EL (cell line): ENCODE results near the gene ATP5MK.
"Not testable (repeated sequence)": the region's sequence is repeated elsewhere in the genome, so short reads cannot be mapped to it uniquely, and the experiment has no call there.

Source experiments
- DNase-seq: peaks from one replicate; pipeline ENCODE4 v3.0.0-alpha.2; 2016

The ATP5MK gene, protein sequence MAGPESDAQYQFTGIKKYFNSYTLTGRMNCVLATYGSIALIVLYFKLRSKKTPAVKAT

DNA sequence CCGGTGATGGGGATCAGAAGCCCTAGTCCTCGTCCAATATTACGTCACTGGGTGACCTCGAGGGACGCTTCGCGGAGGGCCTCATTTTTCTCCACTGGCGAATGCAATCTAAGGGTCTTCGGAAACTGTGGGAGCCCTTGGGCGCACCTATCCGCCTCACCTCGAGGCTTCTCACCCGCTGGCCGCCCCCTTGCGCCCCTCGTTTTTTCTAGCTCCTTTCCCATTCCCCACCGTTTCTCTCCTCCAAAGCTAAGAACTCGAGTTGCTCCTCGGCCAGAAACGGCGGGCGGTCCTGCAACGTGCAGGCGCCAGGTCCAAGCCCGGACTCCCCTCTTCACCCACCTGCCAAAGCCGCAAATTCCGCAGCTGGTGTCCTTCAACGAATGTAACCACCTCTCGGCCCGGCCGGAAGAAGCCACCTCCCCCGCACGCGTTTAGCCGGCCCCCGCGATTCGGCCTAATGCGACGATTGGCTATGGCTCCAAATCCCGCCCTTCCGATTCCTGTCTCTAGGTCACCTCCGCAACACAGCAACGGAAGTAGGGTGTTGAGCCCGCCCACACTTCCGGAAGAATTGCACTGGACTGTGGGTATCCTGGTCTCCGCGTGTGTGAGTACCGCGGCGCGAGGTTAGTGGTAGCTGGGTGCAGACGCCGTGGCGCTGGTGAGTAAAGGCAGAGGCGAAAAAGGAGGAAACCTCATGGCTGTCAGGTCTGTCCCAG lies at the start of gene ATP5MK, which contains the start of gene PDCD11:
ATP5MK (minus strand) TSS at position 409 of the 722 bp plus-strand sequence. CDS start 4,018 bp downstream, outside the sequence.
PDCD11 (plus strand) TSS at position 560 of the 722 bp plus-strand sequence. CDS start 1,801 bp downstream, outside the sequence.
- peak; percentile 99 for DNase-seq

DNA sequence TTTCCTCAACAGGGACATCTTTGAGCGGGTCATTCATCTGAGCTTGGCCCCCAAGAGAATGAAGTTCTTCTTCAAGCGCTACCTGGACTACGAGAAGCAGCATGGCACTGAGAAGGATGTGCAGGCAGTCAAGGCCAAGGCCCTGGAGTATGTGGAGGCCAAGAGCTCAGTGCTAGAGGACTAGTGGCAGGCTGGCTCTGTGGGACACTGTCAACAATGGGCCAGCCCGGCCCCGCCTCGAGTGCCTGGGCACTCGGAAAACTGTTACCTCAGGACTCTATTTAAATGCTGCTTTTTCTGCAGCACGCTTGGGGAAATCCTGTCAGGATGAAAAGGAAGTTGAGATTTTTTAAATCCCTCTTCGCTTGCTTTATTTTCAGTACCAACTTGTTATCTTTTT lies 49.1 kb upstream of the ATP5MK start:
- no peak for DNase-seq

DNA sequence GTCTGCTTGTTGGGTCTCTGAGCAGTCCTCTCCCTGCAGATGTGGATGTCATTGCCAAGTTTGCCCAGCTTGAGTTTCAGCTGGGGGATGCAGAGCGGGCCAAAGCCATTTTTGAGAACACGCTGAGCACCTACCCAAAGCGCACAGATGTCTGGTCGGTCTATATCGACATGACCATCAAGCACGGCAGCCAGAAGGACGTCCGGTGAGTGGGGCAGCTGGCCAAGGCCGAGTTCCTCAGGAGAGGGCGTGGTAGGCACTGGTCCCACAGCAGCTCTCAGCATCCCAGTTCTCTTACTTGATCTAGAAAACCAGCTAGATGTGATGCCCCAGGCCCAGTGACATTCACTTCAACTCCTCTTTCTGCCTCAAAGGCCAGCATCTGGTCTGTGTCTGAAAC lies 48.2 kb upstream of the ATP5MK start:
- no peak for DNase-seq

DNA sequence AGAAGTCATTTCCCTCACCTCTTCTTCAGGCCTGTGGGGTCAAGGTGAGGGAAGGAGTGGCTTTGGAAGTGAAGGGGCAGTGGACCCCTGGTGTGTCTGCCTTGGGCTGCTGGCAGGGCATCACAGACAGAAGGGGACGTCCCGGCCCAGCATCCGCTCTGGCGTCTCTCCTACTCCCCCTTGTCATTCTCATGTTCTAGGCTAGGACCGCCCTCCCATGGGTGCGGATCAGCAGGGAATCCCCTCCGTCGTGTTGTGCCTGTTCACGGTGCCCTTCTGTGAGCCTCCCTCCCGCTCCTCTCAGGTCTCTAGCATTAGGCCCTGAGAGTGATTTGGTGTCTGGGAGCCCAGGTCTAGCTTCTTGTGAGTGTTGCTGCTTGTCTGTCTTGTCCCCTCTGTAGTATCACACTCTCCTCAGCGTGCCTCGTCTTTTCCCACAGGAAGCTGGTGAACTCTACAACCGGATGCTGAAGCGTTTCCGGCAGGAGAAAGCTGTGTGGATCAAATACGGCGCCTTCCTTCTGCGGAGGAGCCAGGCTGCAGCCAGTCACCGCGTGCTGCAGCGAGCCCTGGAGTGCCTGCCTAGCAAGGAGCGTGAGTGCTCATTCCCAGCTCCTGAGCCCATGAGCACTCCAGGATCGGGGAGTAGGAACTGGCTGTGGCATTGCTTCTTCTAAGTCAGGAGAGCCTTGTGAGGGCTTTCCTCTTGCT lies 47.4 kb upstream of the ATP5MK start:
- no peak for DNase-seq

DNA sequence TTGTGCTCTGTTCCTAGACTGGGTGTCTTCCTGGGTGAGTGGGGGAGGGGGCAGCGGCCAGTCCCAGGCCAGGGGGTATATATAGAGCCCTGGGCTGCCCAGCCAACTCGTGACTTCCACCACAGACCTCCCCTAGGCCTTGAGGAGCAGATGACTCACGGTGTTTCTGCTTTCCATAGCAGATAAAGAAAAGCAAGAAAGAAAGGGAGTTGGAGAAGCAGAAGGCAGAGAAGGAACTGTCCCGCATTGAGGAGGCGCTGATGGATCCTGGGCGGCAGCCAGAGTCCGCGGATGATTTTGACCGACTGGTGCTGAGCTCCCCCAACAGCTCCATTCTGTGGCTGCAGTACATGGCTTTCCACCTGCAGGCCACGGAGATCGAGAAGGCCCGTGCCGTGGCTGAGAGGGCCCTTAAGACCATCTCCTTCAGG lies 45.8 kb upstream of the ATP5MK start:
- peak; percentile 34 for DNase-seq

DNA sequence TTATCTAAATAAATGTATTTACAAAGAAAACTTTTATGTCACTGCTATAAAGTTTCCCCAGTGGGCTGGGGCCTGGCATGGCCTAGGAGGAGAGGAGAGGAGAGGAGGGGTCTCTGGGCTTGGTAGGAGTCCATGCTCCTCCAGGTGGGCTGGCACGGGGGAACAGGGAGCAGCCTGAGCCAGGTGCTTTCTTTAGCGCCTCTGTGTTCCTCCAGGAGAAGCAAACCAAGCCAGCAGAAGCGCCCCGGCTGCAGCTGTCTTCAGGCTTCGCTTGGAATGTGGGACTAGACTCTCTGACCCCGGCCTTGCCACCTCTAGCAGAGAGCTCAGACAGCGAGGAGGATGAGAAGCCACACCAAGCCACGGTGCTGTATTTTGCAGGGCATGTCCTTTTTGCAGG lies 45.3 kb upstream of the ATP5MK start:
- no peak for DNase-seq

DNA sequence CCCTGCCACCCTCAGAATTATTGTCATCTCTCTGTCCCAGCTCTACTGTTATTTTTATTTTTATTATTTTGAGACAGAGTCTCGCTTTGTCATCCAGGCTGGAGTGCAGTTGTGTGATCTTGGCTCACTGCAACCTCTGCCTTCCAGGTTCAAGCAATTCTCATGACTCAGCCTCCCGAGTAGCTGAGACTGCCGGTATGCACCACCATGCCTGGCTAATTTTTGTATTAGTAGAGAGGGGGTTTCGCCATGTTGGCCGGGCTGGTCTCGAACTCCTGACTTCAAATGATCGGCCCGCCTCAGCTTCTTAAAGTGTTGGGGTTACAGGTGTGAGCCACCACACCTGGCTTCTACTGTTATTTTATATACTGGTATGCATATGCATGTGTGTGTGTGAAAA lies 44.9 kb upstream of the ATP5MK start:
- peak; percentile 22 for DNase-seq

DNA sequence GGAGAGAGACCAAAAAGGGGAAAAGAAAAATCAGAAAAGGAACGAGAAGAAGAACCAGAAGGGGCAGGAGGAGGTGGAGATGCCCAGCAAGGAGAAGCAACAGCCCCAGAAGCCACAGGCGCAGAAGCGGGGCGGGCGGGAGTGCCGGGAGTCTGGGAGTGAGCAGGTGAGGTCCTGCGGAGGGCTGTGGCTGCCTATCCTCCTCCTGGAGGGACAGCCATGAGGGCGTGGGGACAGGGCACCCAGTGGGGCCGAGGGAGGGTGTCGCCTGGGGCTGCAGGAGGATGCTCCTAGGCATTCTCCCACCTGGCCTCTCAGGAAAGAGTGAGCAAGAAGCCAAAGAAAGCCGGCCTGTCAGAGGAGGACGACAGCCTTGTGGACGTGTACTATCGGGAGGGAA lies 44.1 kb upstream of the ATP5MK start:
- no peak for DNase-seq

DNA sequence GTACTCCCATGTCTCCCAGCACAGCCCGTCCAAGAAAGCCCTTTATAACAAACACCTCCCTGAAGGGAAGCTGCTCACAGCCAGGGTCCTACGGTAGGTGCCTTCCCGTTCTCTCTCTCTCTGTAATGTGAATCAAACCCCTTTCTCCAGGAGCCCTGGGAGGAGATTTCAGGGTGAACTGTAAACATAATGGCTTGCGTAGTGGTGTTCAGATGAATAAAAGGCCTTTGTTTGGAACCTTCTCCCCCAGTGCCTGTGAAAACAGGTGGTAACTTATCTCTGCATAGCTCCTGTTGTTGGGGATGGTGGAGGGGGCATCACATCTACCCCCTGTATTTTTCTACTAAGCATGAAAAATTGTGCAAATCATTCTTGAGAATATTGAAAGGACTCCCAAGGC lies 43.5 kb upstream of the ATP5MK start:
- no peak for DNase-seq

DNA sequence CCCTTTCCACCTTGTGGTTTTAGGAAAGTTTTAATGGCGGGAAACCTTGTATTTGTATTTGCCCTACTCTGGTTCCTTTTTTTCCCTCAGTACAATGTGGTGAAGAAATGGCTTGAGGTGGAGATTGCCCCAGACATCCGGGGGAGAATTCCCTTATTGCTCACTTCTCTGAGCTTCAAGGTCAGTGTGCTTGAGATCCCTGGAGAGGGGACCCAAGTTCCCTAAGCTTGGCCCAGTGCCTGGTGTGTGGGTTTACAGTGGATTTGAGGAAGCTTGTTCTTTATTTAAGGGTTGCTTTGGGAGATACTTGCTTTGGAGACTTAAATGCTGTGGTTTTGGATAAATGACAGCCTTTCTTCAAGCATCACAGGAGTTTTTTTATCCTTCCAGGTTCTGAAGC lies 37.6 kb upstream of the ATP5MK start:
- no peak for DNase-seq

DNA sequence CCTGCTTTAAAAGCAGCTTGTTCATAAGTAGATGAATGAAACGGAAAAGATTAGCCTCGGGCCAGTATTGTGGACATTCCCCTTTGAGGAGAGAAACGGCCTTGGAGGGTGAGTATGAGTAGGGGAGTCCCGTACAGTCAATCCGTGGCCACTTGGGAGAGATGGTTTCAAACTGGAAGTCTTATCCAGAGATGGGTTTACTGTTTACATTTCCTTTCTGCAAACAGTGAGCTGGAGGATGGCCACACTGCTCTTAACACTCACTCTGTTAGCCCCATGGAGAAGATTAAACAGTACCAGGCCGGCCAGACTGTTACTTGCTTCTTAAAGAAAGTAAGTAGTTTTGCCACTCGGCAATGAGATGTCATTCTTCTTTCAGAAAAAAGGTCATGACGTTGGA lies 35.6 kb upstream of the ATP5MK start:
- DNase-seq: no peak

DNA sequence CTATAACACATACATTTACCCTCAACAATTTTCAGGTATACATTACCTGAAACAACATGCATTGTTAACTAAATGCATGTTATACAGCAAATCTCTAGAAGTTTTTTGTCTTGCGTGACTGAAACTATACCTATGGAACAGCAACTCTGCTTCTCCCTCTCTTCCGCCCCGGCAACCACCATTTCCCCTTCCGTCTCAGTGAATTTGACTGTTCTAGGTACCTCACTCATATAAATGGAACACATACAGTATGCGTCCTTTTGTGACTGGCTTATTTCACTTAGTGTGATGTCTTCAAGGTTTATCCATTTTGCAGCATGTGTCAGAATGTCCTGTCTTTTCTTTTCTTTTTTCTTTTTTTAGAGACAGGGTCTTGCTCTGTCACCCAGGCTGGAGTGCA lies 33.4 kb upstream of the ATP5MK start:
- DNase-seq: no peak

DNA sequence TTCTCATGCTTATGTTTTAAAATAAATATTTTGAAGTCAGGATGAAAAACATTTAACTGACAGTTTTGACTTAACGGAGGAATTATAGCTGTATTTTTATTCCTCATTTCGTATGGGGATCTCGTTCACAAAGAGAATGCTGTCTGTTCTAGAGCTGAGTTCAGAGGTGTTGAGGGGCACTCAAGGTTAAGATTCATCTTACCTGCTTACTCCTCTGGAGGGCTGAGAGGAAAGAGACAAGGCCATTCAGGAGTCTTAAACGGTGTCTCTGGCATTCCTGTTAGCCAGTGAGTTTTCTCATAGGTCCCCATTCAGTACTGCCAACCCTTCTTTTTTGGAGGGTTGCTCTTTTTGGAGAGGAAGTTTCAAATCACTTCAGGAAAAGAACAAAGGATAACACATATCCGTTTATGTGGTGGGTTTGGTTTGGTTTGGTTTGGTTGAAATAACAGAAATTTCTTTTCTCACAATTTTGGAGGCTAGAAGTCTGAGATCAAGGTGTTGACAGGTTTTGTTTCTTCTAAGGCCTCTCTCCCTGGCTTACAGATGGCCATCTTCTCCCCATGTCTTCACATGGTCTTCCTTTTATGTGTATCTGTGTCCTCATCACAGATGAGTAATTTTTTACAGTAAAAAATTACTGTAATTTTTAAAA lies 32.8 kb upstream of the ATP5MK start:
- DNase-seq: no peak

DNA sequence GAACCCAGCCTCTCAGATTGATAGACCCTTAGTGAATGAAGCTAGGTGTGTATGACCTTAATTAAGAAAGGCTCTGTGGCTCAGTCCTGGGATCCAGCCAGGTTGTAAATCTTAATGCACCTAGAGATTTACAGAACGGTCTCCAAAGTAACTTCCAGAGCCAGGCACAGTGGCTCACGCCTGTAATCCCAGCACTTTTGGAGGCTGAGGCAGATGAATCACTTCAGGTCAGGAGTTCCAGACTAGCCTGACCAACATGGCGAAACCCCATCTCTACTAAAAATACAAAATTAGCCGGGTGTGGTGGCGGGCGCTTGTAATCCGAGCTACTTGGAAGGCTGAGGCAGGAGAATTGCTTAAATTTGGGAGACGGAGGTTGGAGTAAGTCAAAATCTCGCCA lies 31.6 kb upstream of the ATP5MK start:
- no peak for DNase-seq

DNA sequence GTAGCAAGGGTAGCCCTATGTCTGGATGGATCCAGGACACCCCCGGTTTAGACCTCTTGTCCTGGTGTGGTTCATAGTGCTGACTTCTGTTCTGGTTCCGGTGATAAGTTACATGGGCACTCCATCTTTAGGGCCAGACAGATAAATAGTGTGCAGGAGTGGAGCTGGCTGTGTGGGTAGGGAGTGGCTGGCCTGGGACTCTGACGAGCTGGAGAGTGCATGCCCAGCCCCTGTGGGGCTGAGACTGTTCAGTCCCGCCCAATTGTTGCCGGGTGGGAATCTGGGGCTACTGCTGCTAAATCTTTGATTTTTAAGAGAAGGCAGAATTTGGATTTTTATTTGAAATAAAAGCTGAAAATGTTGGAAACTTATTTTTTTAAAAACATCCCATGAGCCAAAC lies 27.5 kb upstream of the ATP5MK start:
- DNase-seq: no peak

DNA sequence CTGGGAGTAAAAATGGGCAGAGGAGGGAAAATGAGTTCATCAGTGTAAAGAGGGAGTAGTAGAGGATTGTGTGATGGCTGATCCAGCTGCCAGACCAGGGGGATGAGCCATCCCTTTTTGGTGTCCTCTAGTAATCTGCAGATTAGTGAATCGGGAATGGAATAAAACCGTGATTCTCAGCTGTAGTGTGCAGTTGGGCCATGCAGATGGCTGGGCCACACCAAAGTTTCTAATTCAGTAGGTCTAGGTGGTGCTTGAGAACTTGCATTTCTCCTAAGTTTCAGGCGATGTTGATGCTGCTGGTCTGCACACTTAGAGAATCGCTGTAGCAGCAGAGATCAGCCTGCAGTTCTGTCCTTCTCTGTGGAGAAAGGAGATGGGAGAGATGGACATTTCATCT lies 22.8 kb upstream of the ATP5MK start:
- DNase-seq: no peak

DNA sequence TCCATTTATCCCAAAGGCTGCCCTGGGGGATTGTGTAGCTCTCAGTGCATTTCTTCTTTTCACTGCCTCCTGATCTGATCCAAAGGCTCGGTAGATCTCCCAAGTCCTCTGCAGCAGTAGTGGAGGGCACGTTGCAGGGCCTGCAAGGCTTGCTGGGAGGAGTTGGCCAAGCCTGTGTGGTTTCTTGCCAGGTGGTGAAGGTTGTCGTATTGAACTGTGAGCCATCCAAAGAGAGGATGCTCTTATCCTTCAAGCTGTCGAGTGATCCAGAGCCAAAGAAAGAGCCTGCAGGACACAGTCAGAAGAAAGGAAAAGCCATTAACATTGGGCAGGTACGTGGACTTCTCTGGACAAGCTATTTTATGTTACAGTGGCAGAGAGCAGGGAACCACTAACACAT lies 21.3 kb upstream of the ATP5MK start:
- DNase-seq: no peak

DNA sequence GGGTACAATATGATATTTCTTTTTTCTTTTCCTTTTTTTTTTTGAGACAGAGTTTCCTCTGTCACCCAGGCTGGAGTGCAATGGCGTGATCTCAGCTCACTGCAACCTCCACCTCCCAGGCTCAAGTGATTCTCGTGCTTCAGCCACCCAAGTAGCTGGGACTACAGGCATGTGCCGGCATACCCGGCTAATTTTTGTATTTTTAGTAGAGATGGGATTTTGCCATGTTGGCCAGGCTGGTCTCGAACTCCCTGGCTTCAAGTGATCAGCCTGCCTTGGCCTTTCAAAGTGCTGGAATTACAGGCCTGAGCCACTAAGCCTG lies 20.8 kb upstream of the ATP5MK start:
- DNase-seq: not testable (repeated sequence)

DNA sequence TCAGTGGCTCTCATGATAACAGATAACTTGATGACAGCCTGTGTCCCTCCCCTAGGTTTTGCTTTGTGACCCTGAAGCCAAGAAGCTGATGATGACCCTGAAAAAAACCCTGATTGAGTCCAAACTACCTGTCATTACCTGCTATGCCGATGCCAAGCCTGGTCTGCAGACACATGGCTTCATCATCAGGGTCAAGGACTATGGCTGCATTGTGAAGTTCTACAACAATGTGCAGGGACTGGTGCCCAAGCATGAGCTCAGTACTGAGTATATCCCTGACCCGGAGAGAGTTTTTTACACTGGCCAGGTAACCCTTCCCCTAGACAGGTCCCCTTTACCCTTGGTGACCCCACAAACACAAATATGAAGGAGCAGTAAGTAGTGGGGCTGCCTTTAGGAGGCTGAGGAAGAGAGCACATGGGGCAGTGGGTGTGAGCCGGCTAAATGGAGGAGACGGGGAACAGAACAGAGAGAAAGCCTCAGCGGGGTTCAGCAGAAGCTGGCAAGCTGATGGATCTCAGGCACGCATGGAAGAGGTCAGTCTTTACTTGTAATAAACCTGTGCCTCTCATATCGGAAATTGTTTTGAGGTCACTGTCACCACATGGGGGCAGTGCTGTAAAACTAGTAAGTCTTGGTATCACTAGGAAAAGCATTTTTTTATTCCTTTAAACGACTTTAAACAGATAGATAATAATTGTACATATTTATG lies 20.3 kb upstream of the ATP5MK start:
- DNase-seq: peak; percentile 58

DNA sequence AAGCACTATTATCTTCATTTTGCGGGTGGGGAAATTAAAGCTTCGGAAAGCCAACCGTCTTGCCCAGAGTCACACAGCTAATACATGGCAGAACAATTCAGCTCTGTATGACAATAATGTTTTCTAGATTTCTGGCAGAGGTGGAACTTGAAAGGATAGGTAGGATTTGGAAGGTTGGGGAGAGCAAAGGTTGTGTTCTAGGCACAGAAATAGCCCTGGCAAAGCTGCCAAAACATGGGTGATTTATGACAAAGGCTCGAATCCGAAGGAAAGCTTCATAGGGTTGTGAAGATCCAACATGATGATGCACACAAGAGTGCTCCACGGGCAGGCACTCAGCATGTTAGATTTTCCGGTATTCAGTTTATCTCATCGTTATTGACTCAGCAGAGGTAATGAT lies 19.3 kb upstream of the ATP5MK start:
- DNase-seq: no peak

DNA sequence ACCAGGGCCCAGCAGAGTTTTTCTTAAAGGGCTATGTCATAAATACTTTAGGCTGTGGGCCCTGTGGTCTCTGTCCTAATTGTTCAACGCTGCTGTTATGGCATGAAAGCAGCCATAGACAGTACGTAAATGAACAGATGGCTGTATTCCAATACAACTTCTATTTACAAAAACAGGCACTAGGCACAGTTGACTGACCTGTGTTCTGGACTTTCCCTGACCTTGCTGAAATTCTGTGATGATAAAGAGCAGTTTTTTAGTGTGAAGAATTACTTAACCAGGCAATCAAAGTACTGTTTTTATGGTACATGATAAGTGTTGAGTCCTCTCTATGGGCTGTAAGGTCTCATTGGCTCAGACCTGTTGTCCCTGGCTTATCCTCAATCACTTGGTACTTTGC lies 17.3 kb upstream of the ATP5MK start:
- no peak for DNase-seq

DNA sequence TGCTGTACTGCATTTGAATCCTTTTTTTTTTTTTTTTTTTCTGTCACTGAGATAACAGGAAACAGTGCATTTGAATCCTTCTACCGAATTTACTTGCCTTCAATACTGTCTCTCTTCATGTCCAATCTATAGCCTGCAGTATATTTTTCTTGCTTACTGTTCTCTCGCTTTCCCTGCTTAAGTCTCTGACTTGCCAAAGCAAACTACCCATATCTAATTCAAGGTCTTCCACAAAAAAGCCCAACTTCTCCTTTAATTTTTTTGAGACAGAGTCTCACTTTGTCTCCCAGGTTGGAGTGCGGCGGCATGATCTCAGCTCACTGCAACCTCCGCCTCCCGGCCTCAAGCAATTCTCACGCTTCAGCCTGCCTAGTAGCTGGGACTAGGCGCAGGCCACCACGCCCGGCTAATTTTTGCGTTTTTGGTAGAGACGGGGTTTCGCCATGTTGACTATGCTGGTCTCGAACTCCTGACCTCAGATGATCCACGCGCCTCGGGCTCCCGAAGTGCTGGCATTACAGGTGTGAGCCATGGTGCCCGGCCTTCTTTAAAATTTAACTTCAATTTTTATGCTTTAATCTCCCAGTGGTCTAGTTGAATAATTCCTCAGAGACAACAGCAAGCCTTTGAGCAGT lies 1.0 kb upstream of the ATP5MK start:
- peak; percentile 10 for DNase-seq

DNA sequence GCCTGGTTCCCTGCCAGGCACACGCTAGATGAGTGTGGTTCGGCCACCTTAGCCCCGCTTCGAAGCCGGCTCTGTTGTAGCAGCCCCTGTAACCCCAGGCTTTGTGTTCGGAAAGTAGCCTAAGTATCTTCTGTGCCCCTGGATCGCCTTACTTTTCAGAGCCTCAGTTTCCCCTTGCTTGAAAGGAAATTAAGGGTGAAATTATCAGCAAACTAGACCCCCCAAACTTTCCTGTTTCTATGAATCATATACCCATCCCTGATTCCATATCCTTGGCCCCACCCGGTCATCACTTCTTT lies 463 bp upstream of the ATP5MK start:
- DNase-seq: no peak
